Activated CD4-positive, alpha-beta memory T cell treated with anti-CD3 and anti-CD28 coated beads for 36 hours (primary cell): ENCODE results near the gene MTUS2. TPM values are rescaled to one million over a fixed set of nuclear protein-coding genes. Genes with fewer than 3 reads are reported as not detected.

Source experiments
- CTCF ChIA-PET: fragments of 350-600 bp; sonication (Branson Sonifier 250); formaldehyde crosslinking; loops from one replicate; lab custom pipeline; 2021; ENCODE audit warnings: antibody characterized with exemption, inconsistent platforms; lab: Charles Lee
- POLR2A ChIA-PET: fragments of 350-600 bp; sonication (Branson Sonifier 250); formaldehyde crosslinking; loops from one replicate; lab custom pipeline; 2021; ENCODE audit warnings: antibody characterized with exemption; lab: Charles Lee
- DNase-seq: peaks from one replicate; pipeline ENCODE4 v3.0.0-alpha.2; 2020
- H3K27ac Mint-ChIP-seq: one replicate; pipeline ENCODE4 v1.8.0; 2021; ENCODE audit warnings: mixed read lengths
- H3K27me3 Mint-ChIP-seq: one replicate; pipeline ENCODE4 v1.8.0; 2021; ENCODE audit warnings: mixed read lengths
- H3K36me3 Mint-ChIP-seq: one replicate; pipeline ENCODE4 v1.8.0; 2021; ENCODE audit warnings: mixed read lengths
- H3K4me1 Mint-ChIP-seq: one replicate; pipeline ENCODE4 v1.8.0; 2021; ENCODE audit warnings: low read depth, mixed read lengths
- H3K4me3 Mint-ChIP-seq: one replicate; pipeline ENCODE4 v1.8.0; 2021; ENCODE audit warnings: mild to moderate bottlenecking, mixed read lengths
- H3K9me3 Mint-ChIP-seq: one replicate; pipeline ENCODE4 v1.8.0; 2021; ENCODE audit warnings: mixed read lengths
- intact Hi-C: fragments of 100-400 bp; cut with micrococcal nuclease; formaldehyde crosslinking; loops from one replicate; pipeline ENCODE4 v1.15.1; 2023
- total RNA-seq, 2 experiments: library from RNA; stranded (reverse); gene quantifications; one replicate each; pipeline ENCODE4 v1.2.3, GENCODE V29; 2021

MTUS2 gene
- total RNA-seq, 2 experiments from 2014 or later = not detected

DNA sequence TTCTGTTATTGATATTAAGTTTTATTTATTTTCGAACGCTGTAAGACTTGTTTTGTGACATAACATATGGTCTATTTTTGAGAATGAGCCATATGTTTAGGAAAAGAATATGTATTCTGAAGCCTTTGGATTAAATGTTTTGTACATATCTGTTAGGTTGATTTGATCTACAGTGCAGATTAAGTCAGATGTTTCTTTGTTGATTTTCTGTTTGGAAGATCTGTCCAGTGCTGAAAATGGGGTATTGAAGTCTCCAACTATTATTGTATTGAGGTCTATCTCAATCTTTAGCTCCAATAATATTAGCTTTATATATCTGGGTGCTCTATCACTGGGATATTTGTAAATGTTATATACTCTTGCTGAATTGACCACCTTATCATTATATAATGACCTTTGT, 97.9 kb downstream of the MTUS2 start:
- Mint-ChIP-seq H3K27me3 (peaks cover 6% of the 10 kb centered on the region), H3K36me3 (peaks cover 3% of the 10 kb centered on the region), H3K27ac (no peak overlapping the region), H3K4me1 (no peaks in the 10 kb centered on the region), H3K9me3 (peaks cover 48% of the 10 kb centered on the region), H3K4me3 (no peak overlapping the region)
- DNase-seq = no peak
- ChIA-PET CTCF (no interaction called here), POLR2A (no interaction called here)
- intact Hi-C loops = no loop called here

DNA sequence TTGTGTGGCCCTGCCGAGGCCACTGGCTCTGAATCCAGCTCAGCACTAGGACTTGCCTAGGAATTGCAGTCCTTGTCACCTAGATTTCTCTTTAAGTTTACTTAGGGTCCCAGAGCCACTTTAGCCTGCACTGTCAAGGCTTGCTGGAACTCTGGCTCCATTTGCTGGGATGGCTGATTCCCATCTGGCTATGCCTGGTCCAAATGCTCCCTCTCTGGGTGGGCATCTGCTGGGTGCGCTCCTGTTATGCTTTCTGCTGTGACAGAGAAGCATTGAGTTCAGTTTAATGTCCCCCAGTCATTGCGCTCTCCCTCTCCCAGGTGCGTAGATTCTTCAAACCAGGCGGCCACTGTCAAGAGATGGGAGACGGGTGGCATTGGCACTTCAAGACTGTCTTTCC, 102.2 kb downstream of the MTUS2 start:
- H3K36me3 Mint-ChIP-seq = no peaks in the 10 kb centered on the region
- no peak overlapping the region for H3K27ac Mint-ChIP-seq
- POLR2A ChIA-PET = no interaction called here

DNA sequence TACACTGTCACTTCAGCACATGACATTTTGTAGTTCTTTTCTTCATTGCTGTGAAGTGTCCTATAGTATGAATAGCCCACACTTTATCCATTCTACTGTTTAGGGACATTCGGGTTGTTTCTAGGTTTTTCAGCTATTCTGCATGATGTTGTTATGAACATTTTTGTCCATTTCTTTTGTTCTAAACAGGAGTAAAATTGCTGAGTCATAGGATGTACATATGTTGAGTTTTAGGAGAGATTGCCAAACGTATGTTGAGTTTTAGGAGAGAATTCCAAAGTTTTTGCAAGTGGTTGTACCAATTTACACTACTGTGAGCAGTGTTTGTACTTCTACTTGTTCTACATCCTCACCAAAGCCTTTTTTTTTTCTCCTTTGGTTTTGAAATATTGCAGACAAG, 115.0 kb downstream of the MTUS2 start:
- intact Hi-C loops = no loop called here
- Mint-ChIP-seq H3K9me3 (no peaks in the 10 kb centered on the region), H3K4me3 (no peak overlapping the region), H3K27ac (no peak overlapping the region), H3K36me3 (no peaks in the 10 kb centered on the region), H3K27me3 (no peaks in the 10 kb centered on the region), H3K4me1 (no peaks in the 10 kb centered on the region)
- ChIA-PET POLR2A (no interaction called here), CTCF (no interaction called here)
- no peak for DNase-seq

More for the DNA sequence above, 102.2 kb downstream of the MTUS2 start:
- intact Hi-C loops = no loop called here
- no peaks in the 10 kb centered on the region for H3K4me1 Mint-ChIP-seq
- H3K27me3 Mint-ChIP-seq = peaks cover 6% of the 10 kb centered on the region
- no peak for DNase-seq
- CTCF ChIA-PET = no interaction called here
- H3K4me3 Mint-ChIP-seq = no peak overlapping the region
- peaks cover 18% of the 10 kb centered on the region for H3K9me3 Mint-ChIP-seq

DNA sequence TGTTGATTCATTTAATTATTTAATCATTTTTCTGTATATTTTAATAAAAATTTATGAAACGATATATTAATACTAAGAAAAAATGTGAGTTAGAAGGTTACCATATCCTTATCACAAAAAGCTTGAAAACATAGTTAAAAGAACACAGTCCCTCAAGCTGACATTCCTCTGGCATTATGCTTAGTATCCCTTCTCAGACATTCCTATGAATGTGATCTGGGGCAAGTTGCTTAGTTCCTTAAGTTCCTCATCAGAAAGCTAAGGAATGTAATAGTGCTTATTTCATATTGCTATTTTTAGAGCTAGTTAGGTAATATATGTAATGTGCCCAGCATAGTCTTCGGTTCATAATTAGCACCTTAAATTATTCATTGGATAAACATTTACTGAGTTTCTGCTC, 122.8 kb downstream of the MTUS2 start:
- intact Hi-C loops = no loop called here
- no peak overlapping the region for H3K4me3 Mint-ChIP-seq
- POLR2A ChIA-PET = no interaction called here

GRCh38 chr13:28953714-28954418, 133.7 kb downstream of the MTUS2 start:
- Mint-ChIP-seq H3K36me3 (no peaks in the 10 kb centered on the region), H3K9me3 (no peaks in the 10 kb centered on the region), H3K27ac (no peak overlapping the region), H3K4me1 (no peaks in the 10 kb centered on the region), H3K27me3 (no peaks in the 10 kb centered on the region), H3K4me3 (no peak overlapping the region)
- ChIA-PET CTCF (no interaction called here), POLR2A (no interaction called here)
- intact Hi-C loops = no loop called here
- DNase-seq = no peak

More for the DNA sequence above, 122.8 kb downstream of the MTUS2 start:
- H3K36me3 Mint-ChIP-seq = no peaks in the 10 kb centered on the region
- CTCF ChIA-PET = no interaction called here
- no peaks in the 10 kb centered on the region for H3K9me3 Mint-ChIP-seq
- no peak for DNase-seq
- no peaks in the 10 kb centered on the region for H3K4me1 Mint-ChIP-seq
- peaks cover 1% of the 10 kb centered on the region for H3K27me3 Mint-ChIP-seq
- no peak overlapping the region for H3K27ac Mint-ChIP-seq

DNA sequence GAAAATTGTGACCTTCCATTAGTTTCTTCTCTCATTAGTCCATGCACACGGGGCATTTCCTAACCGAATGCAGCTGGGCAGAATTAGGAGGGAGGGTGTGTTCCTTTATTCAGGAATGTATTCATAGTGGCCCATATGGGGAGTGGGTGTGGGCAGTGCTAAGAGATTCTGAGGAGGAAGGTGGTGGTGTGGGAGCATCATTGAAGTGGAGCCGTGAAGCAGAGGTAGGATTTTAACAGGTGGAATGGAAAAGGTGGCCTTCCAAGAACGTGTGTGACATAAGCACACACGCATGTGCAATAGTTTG, 134.2 kb downstream of the MTUS2 start:
- POLR2A ChIA-PET = no interaction called here
- CTCF ChIA-PET = no interaction called here
- intact Hi-C loops = no loop called here
- H3K4me1 Mint-ChIP-seq = no peaks in the 10 kb centered on the region
- H3K27me3 Mint-ChIP-seq = no peaks in the 10 kb centered on the region
- no peak overlapping the region for H3K4me3 Mint-ChIP-seq
- H3K36me3 Mint-ChIP-seq = no peaks in the 10 kb centered on the region
- no peak for DNase-seq
- H3K9me3 Mint-ChIP-seq = no peaks in the 10 kb centered on the region
- H3K27ac Mint-ChIP-seq = no peak overlapping the region

DNA sequence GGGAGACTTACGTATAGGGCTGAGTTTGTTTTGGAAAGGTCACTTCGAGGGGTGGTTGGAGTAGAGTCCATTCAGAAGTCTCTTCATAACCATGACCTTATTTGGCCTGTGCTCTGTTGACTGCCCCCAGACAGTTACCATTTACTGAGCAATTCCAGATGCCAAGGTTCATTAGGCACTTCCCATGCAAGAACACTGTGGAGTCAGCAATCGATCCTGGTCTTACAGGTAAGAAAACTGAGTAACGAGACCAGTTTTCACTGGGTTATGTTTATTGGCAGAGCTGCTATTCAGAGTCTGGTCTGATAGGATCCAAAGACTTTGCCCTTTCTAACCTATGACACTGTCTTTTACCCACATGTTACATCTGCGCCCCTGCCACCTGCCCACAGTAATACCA, 134.7 kb downstream of the MTUS2 start:
- intact Hi-C loops = no loop called here

GRCh38 chr13:28955264-28955966, 135.3 kb downstream of the MTUS2 start:
- no peak overlapping the region for H3K27ac Mint-ChIP-seq
- no peaks in the 10 kb centered on the region for H3K36me3 Mint-ChIP-seq
- POLR2A ChIA-PET = no interaction called here
- H3K4me1 Mint-ChIP-seq = no peaks in the 10 kb centered on the region
- no peak overlapping the region for H3K4me3 Mint-ChIP-seq
- no peaks in the 10 kb centered on the region for H3K9me3 Mint-ChIP-seq
- DNase-seq = no peak
- intact Hi-C loops = no loop called here
- CTCF ChIA-PET = no interaction called here
- no peaks in the 10 kb centered on the region for H3K27me3 Mint-ChIP-seq

More for the DNA sequence above, 134.7 kb downstream of the MTUS2 start:
- Mint-ChIP-seq H3K27me3 (no peaks in the 10 kb centered on the region), H3K9me3 (no peaks in the 10 kb centered on the region), H3K36me3 (no peaks in the 10 kb centered on the region), H3K27ac (no peak overlapping the region), H3K4me1 (no peaks in the 10 kb centered on the region), H3K4me3 (no peak overlapping the region)
- DNase-seq = no peak
- CTCF ChIA-PET = no interaction called here
- POLR2A ChIA-PET = no interaction called here

DNA sequence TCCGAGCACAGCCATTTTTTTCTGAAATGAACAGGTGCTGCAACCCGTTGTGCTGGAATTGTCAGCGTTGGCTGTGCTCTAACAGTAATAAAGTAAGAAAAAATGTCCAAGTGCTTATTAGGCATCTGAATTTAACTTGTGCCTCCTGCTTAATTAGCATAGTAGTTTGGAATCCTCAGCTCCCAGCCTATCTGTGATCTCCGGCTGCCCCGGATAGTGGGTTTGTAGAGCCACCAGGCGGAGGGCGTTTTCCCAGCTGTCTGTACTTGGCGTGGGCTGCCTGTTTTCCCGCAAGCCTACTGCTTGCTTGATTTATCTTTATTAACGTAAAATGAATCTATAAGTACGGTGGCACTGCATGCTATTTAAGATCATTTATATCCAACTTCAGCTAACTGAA, 137.9 kb downstream of the MTUS2 start:
- DNase-seq = no peak
- Mint-ChIP-seq H3K27me3 (no peaks in the 10 kb centered on the region), H3K27ac (no peak overlapping the region), H3K36me3 (no peaks in the 10 kb centered on the region), H3K4me3 (no peak overlapping the region), H3K4me1 (no peaks in the 10 kb centered on the region), H3K9me3 (no peaks in the 10 kb centered on the region)
- ChIA-PET CTCF (interaction anchor here (0.8 to 1.0 kb wide), 2 partner anchors 11 to 14 kb away, joined by 3 to 4 read pairs; no protein-coding TSS in a partner anchor), POLR2A (no interaction called here)
- intact Hi-C loops = no loop called here

DNA sequence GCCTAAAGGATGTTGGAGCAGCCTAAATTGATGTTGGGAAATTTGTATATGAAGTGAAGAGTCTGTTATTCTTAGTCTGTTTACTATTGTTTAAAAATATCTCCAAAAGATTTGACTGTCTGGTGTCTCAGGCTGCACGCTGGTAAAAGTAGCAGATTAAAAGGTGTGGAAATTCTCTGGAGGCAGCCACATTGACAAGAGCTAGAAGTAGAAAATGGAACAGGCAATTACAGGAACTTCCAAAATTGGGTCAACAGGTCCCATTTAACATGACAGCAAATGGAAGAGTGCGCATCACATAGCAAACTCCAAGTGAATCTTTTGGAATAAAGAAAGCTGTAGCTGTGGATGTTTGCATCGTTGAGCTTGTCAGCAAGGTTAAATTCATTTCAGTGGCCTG, 138.3 kb downstream of the MTUS2 start:
- H3K27me3 Mint-ChIP-seq = no peaks in the 10 kb centered on the region
- no peak for DNase-seq
- no peaks in the 10 kb centered on the region for H3K9me3 Mint-ChIP-seq
- no peak overlapping the region for H3K27ac Mint-ChIP-seq
- H3K4me1 Mint-ChIP-seq = no peaks in the 10 kb centered on the region
- ChIA-PET POLR2A (no interaction called here), CTCF (interaction anchor here (0.8 to 1.0 kb wide), 2 partner anchors 11 to 15 kb away, joined by 3 to 4 read pairs; no protein-coding TSS in a partner anchor)
- intact Hi-C loops = no loop called here
- H3K4me3 Mint-ChIP-seq = no peak overlapping the region
- no peaks in the 10 kb centered on the region for H3K36me3 Mint-ChIP-seq

DNA sequence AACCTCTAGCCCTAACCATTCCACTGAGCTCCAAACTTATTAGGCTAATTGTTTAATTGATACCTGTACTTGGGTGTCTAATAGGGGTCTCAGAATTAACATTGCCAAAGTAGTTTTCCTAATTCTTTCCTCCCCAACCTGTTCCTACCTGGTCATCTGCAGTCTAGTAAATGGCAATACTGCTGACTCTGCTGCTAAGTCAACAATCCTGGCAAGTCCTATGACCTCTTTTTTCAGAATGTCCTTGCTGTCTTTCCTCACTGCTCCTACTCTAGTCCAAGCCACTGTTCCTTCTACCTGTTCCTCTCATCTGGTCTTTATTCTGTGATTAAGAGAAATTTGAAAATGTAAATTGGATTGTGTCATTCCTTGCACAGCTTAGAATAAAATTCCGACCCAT, 143.9 kb downstream of the MTUS2 start:
- DNase-seq = no peak
- Mint-ChIP-seq H3K4me1 (no peaks in the 10 kb centered on the region), H3K9me3 (no peaks in the 10 kb centered on the region), H3K27me3 (no peaks in the 10 kb centered on the region), H3K27ac (no peak overlapping the region), H3K36me3 (no peaks in the 10 kb centered on the region), H3K4me3 (no peak overlapping the region)
- CTCF ChIA-PET = no interaction called here
- intact Hi-C loops = no loop called here
- POLR2A ChIA-PET = no interaction called here

DNA sequence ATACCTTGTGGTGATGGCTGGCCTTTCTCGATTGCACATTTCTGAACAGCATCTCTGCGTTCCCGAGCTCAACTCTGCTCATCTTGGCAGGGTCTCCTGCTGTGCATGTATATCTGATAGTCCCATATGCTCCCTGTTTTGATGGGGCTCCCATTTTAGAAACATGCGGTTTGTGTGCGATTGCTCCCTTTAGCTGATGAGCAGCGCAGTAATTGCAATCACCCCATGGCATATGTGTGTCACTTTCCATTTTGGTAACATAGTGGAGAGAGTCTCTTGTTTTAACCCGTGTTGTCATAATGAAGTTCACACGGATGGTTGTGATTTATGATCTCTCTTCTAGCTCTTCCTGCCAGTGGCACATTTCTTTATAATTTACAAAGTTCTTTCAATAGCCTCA, 144.7 kb downstream of the MTUS2 start:
- intact Hi-C loops = no loop called here
- Mint-ChIP-seq H3K4me1 (no peaks in the 10 kb centered on the region), H3K36me3 (no peaks in the 10 kb centered on the region), H3K4me3 (no peak overlapping the region), H3K27ac (no peak overlapping the region), H3K9me3 (no peaks in the 10 kb centered on the region), H3K27me3 (no peaks in the 10 kb centered on the region)
- DNase-seq = no peak
- ChIA-PET CTCF (no interaction called here), POLR2A (no interaction called here)
